Activated naive CD8-positive, alpha-beta T cell treated with anti-CD3 and anti-CD28 coated beads, Interleukin-2, amount 10 ng/mL, durations not matched to agents 7 days and 5 days (primary cell): Measurements from ENCODE around the gene RUNX1. TPM values are rescaled to one million over a fixed set of nuclear protein-coding genes. Genes with fewer than 3 reads are reported as not detected.
A peak's percentile ranks its signal among the peaks of the same experiment; 100 is the strongest.

ENCODE experiments used
- ATAC-seq: fragments of 150-1000 bp; cut with Tn5 transposase; one replicate; pipeline ENCODE4 v1.10.0; 2021; ENCODE audit warnings: low read depth, moderate library complexity
- POLR2A ChIA-PET: fragments of 350-600 bp; sonication (Branson Sonifier 250); formaldehyde crosslinking; loops from one replicate; lab custom pipeline; 2021; ENCODE audit warnings: antibody characterized with exemption; lab: Charles Lee
- DNase-seq: peaks from one replicate; pipeline ENCODE4 v3.0.0; 2021
- H3K27ac Mint-ChIP-seq: one replicate; pipeline ENCODE4 v1.8.0; 2022; ENCODE audit warnings: mild to moderate bottlenecking, mixed read lengths
- H3K27me3 Mint-ChIP-seq: one replicate; pipeline ENCODE4 v1.8.0; 2022; ENCODE audit warnings: mild to moderate bottlenecking, moderate library complexity, mixed read lengths
- H3K36me3 Mint-ChIP-seq: one replicate; pipeline ENCODE4 v1.8.0; 2021; ENCODE audit warnings: mild to moderate bottlenecking, mixed read lengths
- H3K4me1 Mint-ChIP-seq: one replicate; pipeline ENCODE4 v1.8.0; 2021; ENCODE audit warnings: mixed read lengths
- H3K4me3 Mint-ChIP-seq: one replicate; pipeline ENCODE4 v1.8.0; 2022; ENCODE audit warnings: mild to moderate bottlenecking, moderate library complexity, mixed read lengths
- H3K9me3 Mint-ChIP-seq: one replicate; pipeline ENCODE4 v1.8.0; 2021; ENCODE audit warnings: mixed read lengths
- total RNA-seq, 2 experiments: library from RNA; stranded (reverse); gene quantifications; one replicate each; pipeline ENCODE4 v1.2.3, GENCODE V29; 2021

Gene RUNX1
- total RNA-seq, 2 experiments from 2014 or later = 23.0 to 29.7 TPM

GRCh38 chr21:34942911-34943310 is 106.2 kb downstream of the RUNX1 start:
- POLR2A ChIA-PET = interaction anchor here (1.0 kb wide), 1 partner anchor 9 kb away, joined by 3 read pairs; no protein-coding TSS in a partner anchor
- no peak for ATAC-seq
- Mint-ChIP-seq H3K4me3 (no peak overlapping the region), H3K36me3 (peaks cover 10% of the 10 kb centered on the region), H3K4me1 (peaks cover 30% of the 10 kb centered on the region), H3K27ac (no peak overlapping the region), H3K27me3 (peaks cover 3% of the 10 kb centered on the region), H3K9me3 (no peaks in the 10 kb centered on the region)
- no peak for DNase-seq

- H3K36me3 Mint-ChIP-seq = peaks cover 9% of the 10 kb centered on the region
- no peak overlapping the region for H3K27ac Mint-ChIP-seq
- H3K4me3 Mint-ChIP-seq = no peak overlapping the region
- no peak for DNase-seq
- no peaks in the 10 kb centered on the region for H3K9me3 Mint-ChIP-seq
- POLR2A ChIA-PET = interaction anchor here (1.2 kb wide), 1 partner anchor 8 kb away, joined by 3 read pairs; no protein-coding TSS in a partner anchor
- H3K4me1 Mint-ChIP-seq = peaks cover 28% of the 10 kb centered on the region
- H3K27me3 Mint-ChIP-seq = peaks cover 3% of the 10 kb centered on the region
- ATAC-seq = no peak
Observed at GRCh38 chr21:34941162-34941561, 107.9 kb downstream of the RUNX1 start.

GRCh38 chr21:34939673-34940331 is 109.3 kb downstream of the RUNX1 start:
- no peak for ATAC-seq
- POLR2A ChIA-PET = no interaction called here
- Mint-ChIP-seq H3K4me1 (peaks cover 29% of the 10 kb centered on the region), H3K27me3 (peaks cover 3% of the 10 kb centered on the region), H3K27ac (no peak overlapping the region), H3K4me3 (no peak overlapping the region), H3K36me3 (no peaks in the 10 kb centered on the region), H3K9me3 (no peaks in the 10 kb centered on the region)
- DNase-seq = no peak

GRCh38 chr21:34938089-34938764 is 110.9 kb downstream of the RUNX1 start:
- no peaks in the 10 kb centered on the region for H3K36me3 Mint-ChIP-seq
- H3K9me3 Mint-ChIP-seq = no peaks in the 10 kb centered on the region
- H3K4me3 Mint-ChIP-seq = no peak overlapping the region
- DNase-seq (no peak), ATAC-seq (no peak)
- H3K27me3 Mint-ChIP-seq = peaks cover 3% of the 10 kb centered on the region
- H3K4me1 Mint-ChIP-seq = peaks cover 40% of the 10 kb centered on the region
- POLR2A ChIA-PET = no interaction called here
- H3K27ac Mint-ChIP-seq = no peak overlapping the region

- Mint-ChIP-seq H3K9me3 (no peaks in the 10 kb centered on the region), H3K27ac (no peak overlapping the region), H3K27me3 (peaks cover 3% of the 10 kb centered on the region), H3K4me1 (peaks cover 46% of the 10 kb centered on the region), H3K4me3 (peak overlapping the region; percentile 57), H3K36me3 (no peaks in the 10 kb centered on the region)
- POLR2A ChIA-PET = interaction anchor here (0.6 to 1.0 kb wide), 2 partner anchors 9 to 101 kb away, joined by 4 to 7 read pairs; no protein-coding TSS in a partner anchor
- ATAC-seq (no peak), DNase-seq (no peak)
Observed at GRCh38 chr21:34936883-34937563, 112.1 kb downstream of the RUNX1 start.

- Mint-ChIP-seq H3K36me3 (no peaks in the 10 kb centered on the region), H3K9me3 (no peaks in the 10 kb centered on the region), H3K27ac (no peak overlapping the region), H3K27me3 (peaks cover 3% of the 10 kb centered on the region), H3K4me3 (peak overlapping the region; percentile 57), H3K4me1 (peaks cover 52% of the 10 kb centered on the region)
- POLR2A ChIA-PET = interaction anchor here (0.6 to 1.0 kb wide), 3 partner anchors 10 to 1200 kb away, joined by 3 to 4 read pairs (median 3); no protein-coding TSS in a partner anchor
- ATAC-seq = no peak
- no peak for DNase-seq
Observed at GRCh38 chr21:34936371-34936789, 112.7 kb downstream of the RUNX1 start.

GRCh38 chr21:34935898-34936297 is 113.2 kb downstream of the RUNX1 start:
- H3K36me3 Mint-ChIP-seq = no peaks in the 10 kb centered on the region
- peak overlapping the region; percentile 57 for H3K4me3 Mint-ChIP-seq
- no peak for ATAC-seq
- POLR2A ChIA-PET = interaction anchor here (0.6 to 1.0 kb wide), 4 partner anchors 10 to 1200 kb away, joined by 3 to 4 read pairs (median 3); no protein-coding TSS in a partner anchor
- H3K27ac Mint-ChIP-seq = peak overlapping the region; percentile 33
- H3K4me1 Mint-ChIP-seq = peaks cover 50% of the 10 kb centered on the region
- H3K27me3 Mint-ChIP-seq = no peaks in the 10 kb centered on the region
- H3K9me3 Mint-ChIP-seq = no peaks in the 10 kb centered on the region
- no peak for DNase-seq

- peaks cover 2% of the 10 kb centered on the region for H3K36me3 Mint-ChIP-seq
- H3K4me1 Mint-ChIP-seq = peaks cover 52% of the 10 kb centered on the region
- H3K27ac Mint-ChIP-seq = peak overlapping the region; percentile 33
- no peaks in the 10 kb centered on the region for H3K9me3 Mint-ChIP-seq
- POLR2A ChIA-PET = interaction anchor here (0.9 to 1.0 kb wide), 2 partner anchors 48 to 1200 kb away, joined by 3 read pairs; no protein-coding TSS in a partner anchor
- peak overlapping the region; percentile 57 for H3K4me3 Mint-ChIP-seq
- H3K27me3 Mint-ChIP-seq = no peaks in the 10 kb centered on the region
- no peak for DNase-seq
- ATAC-seq = no peak
Observed at GRCh38 chr21:34935452-34935851, 113.7 kb downstream of the RUNX1 start.

- no peaks in the 10 kb centered on the region for H3K27me3 Mint-ChIP-seq
- DNase-seq = peak; percentile 31
- ATAC-seq = peak; percentile 8
Observed at GRCh38 chr21:34934350-34934749, 114.8 kb downstream of the RUNX1 start.

GRCh38 chr21:34933609-34934335 is 115.3 kb downstream of the RUNX1 start:
- POLR2A ChIA-PET = interaction anchor here (0.7 to 2.5 kb wide), 11 partner anchors 8 to 115 kb away, joined by 3 to 8 read pairs (median 4); no protein-coding TSS in a partner anchor
- ATAC-seq = peak; percentile 94
- H3K27ac Mint-ChIP-seq = peak overlapping the region; percentile 91
- no peaks in the 10 kb centered on the region for H3K27me3 Mint-ChIP-seq
- H3K9me3 Mint-ChIP-seq = no peaks in the 10 kb centered on the region
- H3K36me3 Mint-ChIP-seq = peaks cover 5% of the 10 kb centered on the region
- H3K4me1 Mint-ChIP-seq = peaks cover 52% of the 10 kb centered on the region
- H3K4me3 Mint-ChIP-seq = peak overlapping the region; percentile 82
- peak; percentile 36 for DNase-seq

More at GRCh38 chr21:34934350-34934749, 114.8 kb downstream of the RUNX1 start:
- Mint-ChIP-seq H3K36me3 (peaks cover 2% of the 10 kb centered on the region), H3K9me3 (no peaks in the 10 kb centered on the region), H3K4me3 (peak overlapping the region; percentile 82), H3K4me1 (peaks cover 52% of the 10 kb centered on the region), H3K27ac (peak overlapping the region; percentile 91)
- POLR2A ChIA-PET = interaction anchor here (0.8 to 2.5 kb wide), 9 partner anchors 9 to 114 kb away, joined by 3 to 8 read pairs (median 4); no protein-coding TSS in a partner anchor

GRCh38 chr21:34932233-34932632 is 116.9 kb downstream of the RUNX1 start:
- peak overlapping the region; percentile 91 for H3K27ac Mint-ChIP-seq
- peaks cover 5% of the 10 kb centered on the region for H3K36me3 Mint-ChIP-seq
- H3K4me1 Mint-ChIP-seq = peaks cover 51% of the 10 kb centered on the region
- no peaks in the 10 kb centered on the region for H3K27me3 Mint-ChIP-seq
- ATAC-seq (no peak), DNase-seq (no peak)
- no peaks in the 10 kb centered on the region for H3K9me3 Mint-ChIP-seq
- POLR2A ChIA-PET = interaction anchor here (0.9 to 2.5 kb wide), 2 partner anchors 42 to 51 kb away, joined by 4 to 8 read pairs; no protein-coding TSS in a partner anchor
- H3K4me3 Mint-ChIP-seq = peak overlapping the region; percentile 82

- Mint-ChIP-seq H3K27ac (no peak overlapping the region), H3K9me3 (no peaks in the 10 kb centered on the region)
- POLR2A ChIA-PET = no interaction called here
Observed at GRCh38 chr21:34930971-34931370, 118.1 kb downstream of the RUNX1 start.

More at GRCh38 chr21:34930971-34931370, 118.1 kb downstream of the RUNX1 start:
- no peak for ATAC-seq
- Mint-ChIP-seq H3K36me3 (peaks cover 5% of the 10 kb centered on the region), H3K27me3 (no peaks in the 10 kb centered on the region), H3K4me1 (peaks cover 43% of the 10 kb centered on the region), H3K4me3 (no peak overlapping the region)
- no peak for DNase-seq
